ENCODE measurements around the gene CNNM2. TPM values are rescaled to one million over a fixed set of nuclear protein-coding genes. Genes with fewer than 3 reads are reported as not detected.
"Not testable (repeated sequence)": the region's sequence is repeated elsewhere in the genome, so short reads cannot be mapped to it uniquely, and the experiment has no call there.

The CNNM2 gene
- polyA plus RNA-seq, 1 donor, result 3.2 TPM

DNA sequence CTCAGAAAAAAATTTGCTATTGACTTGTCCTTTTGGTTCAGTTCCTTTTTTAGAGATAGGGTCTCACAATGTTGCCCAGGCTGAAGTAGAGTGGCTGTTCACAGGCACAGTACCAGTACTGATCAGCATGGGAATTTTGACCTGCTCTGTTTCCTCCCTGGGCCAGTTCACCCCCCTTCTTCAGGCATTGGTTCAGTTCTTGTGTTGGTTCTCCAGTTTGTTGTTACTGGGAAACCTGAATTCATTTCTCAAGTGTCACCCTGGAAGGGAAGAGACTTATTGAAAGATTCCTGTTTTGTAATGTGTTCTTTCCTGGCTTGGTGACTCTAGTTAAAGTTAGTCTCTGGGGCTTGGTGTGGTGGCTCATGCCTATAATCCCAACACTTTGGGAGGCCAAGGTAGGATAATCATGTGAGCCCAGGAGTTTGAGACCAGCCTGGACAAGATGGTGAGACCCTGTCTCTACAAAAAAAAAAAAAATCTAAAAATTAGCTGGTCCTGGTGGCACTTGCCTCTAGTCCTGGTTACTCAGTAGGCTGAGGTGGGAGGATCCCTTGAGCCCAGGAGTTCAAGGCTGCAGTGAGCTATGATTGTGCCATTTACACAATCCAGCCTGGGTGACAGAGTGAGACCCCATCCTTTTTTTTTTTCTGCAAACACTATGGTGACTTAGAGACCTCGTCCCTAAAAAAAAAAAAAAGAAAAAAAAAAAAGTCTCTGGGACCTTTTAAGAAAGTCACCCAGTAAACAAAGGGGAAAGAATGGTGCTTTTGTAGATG lies 52.7 kb downstream of the CNNM2 start:
- DNase-seq, result no peak

DNA sequence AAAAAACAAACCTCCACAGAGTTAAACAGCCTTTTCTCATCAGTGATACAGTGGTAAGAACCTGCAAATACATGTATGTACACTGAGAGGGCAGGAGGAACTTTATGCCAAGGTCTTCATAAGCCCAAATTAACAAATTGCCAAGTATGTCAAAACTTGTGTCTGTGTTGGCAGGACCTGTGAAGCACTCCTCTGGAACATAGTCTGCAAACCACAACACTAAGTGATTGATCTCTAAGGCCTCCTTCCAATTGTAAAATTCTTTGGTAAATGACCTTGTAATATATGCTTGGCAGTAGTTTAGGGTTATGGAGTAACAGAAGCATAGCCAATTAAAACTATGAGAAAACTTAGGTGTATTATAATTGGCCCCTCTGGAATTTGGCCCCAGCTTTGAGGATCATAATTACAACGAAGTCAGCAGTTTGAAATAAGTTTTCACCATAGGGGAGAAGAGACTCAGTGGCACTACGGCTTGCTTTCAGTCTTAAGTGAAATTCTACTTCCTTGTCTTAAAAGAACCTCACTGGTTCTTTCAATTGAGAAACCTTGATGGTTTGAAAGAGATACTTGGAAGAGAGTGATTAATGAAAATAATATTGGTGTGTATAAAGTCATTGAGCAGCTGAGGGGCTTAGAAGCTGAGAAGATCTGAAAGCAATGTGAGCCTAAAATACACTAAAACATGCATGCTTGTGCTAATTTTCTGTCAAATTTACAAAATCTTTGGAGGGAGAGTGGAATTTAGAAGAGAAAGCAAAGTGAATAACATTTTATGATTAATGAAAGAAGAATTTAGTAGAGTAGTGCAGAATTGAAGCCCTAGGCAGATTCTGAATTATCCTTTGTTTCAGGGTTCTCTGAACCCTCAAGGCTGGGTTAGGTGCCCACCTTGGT lies 57.6 kb downstream of the CNNM2 start:
- no peak for DNase-seq

DNA sequence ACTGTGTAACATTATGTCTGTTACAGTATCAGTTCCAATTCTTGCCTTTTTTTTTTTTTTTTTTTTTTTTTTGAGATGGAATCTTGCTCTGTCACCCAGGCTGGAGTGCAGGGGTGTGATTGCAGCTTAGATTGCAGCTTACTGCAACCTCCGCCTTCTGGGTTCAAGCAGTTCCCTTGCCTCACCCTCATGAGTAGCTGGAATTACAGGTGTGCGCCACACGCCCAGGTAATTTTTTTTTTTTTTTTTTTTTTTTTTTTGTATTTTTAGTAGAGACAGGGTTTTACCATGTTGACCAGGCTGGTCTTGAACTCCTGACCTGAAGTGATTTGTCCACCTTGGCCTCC lies 58.3 kb downstream of the CNNM2 start:
- DNase-seq, result not testable (repeated sequence)

DNA sequence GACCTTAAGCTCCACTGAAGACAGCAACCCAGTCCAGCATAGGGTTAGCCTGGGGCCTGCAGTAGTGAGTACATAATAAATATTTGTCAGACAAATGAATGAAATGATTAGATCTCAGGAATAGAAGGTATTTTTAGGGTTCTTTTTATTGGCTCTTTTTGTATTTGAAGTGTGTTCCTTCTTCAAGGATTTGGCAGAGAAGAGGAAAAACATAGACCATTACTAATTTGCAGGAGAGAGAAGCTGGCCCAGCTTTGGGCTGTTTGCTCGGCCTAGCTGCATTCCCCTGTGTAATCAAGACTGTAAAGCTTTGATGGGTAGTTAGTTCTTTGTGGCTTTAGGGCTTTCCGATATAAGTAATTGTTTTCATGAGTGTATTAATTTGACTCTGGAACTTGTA lies 64.2 kb downstream of the CNNM2 start:
- DNase-seq, result no peak

DNA sequence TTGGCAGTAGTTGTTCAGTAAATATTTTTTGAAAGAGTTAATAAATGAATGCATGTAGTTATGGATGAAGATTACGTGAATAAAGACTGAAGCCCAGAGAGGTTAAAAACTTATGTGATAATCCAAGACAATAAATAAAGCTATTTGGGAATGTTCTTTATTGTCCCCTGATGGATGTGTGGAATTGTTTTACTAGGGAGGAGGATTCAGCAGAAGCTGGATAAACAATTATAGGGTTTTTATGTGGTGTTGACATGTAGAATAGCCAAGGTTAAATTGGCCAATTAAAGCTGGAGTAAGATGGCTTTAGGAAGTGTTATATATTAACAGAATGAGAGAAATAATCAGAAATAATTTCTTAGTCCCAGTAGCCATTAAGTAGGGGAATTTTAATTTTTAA lies 66.0 kb downstream of the CNNM2 start:
- DNase-seq, result no peak

DNA sequence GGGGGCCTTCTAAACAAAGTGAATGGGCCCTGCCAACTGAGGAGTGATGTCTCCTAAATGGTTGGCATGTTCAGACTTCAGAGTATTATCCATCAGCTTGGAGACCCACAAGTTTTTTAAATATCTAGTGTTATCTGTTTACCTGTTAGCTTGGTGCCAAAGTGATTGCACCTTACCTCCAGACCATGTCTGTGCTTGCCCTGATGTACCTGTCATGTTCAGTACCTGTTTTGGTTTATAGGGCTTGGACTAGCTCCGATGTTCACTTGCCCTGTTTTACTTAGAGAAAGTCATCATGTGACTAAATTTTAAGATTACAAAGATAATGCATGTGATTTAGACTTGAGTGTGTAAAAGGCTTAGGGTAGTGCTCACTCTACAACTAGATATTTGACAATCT lies 67.7 kb downstream of the CNNM2 start:
- DNase-seq, result no peak

DNA sequence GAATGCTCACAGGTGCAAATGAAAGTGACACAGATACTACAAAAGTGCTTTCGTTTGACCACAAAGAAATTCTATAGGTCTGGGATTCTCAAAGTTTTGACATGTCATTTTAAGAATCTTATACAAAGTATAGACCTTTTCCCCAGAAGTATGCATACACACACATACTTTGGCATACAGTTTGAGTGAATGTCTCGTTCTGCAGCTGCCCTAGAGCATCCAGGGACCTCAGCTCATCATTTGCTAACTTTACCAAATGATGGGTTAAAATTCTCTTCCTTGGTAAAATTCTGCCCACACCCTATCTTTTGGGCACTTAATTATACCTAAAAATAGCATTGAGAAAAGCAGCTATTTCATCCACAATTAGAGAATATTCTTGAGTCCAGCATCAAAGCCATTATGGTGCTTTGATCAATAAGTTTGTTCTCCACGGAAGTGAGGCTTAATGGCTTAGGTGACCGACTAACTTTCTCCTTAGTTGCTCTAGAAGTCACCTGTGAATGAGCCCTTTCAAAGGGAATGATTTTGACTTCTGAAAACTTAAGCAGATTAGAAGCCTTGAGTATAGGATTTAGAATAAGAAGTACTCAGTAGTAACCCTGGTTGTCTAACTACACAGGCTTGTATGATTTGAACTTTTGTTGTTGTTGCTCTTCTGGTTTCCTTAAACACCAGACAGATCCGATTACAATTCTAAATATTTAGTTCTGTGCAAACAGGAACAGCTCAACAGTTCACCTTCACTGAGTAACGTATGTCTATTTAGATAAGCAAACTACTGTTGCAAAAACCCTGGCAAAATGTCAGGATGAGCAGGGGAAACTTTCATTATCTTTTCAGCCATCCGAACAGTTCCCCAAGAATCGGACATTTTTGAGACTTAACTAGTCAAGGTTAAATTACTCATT lies 70.6 kb downstream of the CNNM2 start:
- no peak for DNase-seq

DNA sequence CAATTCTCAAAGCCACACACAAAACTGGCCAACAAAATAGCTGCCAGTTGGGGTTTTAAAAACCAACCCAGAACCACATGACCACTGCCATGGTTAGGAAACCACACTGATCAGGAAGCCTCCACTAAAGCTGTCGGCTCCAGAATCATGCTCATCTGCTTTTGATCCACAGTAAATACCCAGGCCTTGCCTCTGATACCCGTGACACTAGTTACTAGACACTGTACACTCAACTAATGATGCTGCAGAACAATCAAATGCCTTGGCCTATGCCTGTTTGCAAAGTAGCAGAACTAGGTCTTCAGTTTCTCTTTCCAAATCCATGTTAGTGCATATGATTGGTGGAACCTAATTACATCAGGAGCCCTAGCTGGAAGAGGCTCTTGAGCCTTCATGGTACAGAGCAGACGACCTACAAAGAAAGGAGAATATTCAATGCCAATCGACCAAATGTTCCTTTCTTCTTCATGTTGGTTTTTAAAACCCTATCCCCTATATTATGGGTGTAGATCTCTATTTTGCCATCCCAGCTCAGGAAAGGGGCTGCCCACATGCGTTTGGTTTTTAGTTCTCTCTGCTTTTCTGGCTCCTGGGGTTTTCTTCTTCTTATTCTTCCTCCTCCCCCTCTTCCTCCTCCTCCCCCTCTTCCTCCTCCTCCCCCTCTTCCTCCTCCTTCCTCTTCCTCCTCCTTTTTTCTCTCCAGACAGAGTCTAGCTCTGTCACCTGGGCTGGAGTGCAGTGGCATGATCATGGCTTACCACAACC lies 76.6 kb downstream of the CNNM2 start:
- DNase-seq, result no peak

DNA sequence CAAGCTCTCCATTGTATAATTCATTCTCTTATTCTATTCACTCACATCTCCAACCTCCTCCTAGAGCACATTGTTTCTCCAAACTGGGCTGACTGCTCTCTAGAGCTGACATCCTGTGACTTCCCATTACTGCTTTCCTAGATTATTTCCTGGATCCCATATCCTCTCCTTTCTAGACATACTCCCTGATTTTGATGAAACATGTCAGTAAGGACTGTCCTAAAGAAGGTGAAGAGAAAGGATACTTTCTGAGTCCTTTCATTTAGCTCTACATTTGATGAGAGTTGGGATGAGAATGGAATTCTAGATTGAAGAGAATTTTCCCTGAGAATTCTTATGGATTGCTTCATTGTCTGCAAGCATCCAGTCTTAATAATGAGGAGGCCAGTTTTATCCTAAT lies 78.8 kb downstream of the CNNM2 start:
- DNase-seq, result no peak

DNA sequence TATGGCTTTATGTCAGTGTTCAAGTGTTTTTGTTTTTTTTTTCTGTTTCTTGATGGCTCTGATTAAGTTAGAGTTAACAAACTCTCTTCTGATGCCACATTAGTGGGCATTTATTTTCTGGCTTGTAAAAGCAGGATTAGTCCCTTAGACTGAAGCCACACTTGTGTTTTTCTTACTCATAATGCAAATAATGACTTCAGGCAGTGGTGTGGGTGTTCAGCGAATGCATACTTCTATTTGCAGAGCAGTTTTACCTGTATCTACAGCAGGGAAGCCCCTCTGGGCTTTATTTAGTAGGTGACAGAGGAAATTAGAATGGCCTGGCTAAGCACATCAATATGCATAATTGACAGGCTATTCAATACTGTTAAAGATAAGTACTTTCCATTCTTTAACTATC lies 79.9 kb downstream of the CNNM2 start:
- no peak for DNase-seq

DNA sequence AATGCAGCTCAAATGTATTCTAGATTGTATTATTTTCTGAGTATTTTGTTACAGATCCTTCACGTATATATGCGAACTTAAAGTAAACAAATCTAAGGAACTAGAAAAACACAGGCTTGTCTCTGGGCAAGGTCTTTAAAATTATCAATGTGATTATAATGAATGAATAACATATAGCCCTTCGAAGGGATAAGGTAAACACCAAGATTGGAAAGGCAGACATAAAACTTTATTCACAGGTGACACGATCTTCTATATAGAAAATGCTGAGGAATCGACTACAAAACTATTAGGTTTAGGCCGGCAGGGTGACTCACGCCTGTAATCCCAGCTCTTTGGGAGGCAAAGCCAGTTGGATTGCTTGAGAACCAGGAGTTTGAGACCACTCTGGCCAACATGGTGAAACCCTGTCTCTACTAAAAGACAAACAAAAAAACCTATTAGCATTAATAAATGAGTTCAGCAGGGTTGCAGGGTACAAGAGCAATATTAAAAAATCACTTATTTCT lies 80.4 kb downstream of the CNNM2 start:
- DNase-seq, result no peak

DNA sequence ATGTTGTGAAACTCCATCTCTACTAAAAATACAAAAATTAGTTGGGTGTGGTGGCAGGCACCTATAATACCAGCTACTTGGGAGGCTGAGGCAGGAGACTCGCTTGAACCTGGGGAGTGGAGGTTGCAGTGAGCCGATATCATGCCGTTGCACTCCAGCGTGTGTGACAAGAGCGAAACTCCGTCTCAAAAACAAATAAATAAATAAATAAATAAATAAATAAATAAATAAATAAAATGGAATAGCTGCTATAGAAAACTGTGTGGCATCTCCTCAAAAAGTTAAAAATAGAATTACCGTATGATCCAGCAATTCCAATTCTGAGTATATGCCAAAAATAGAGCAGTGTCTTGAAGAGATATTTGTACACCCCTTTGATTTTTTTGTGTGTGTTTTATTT lies 82.0 kb downstream of the CNNM2 start:
- not testable (repeated sequence) for DNase-seq

DNA sequence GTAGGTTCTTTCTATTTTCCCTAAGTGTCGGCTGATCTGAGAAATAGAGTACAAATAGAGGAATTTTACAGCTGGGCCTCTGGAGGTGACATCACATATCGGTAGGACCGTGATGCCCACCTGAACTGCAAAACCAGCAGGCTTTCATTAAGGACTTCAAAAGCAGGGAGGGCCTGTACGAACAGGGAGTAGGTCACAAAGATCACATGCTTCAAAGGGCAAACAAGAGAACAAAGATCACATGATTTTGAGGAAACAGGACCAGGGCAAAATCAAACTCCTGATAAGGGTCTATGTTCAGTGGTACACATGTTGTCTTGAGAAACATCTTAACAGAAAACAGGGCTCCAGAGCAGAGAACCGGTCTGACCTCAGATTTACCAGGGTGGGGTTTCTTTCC lies 88.9 kb downstream of the CNNM2 start:
- DNase-seq, result no peak

DNA sequence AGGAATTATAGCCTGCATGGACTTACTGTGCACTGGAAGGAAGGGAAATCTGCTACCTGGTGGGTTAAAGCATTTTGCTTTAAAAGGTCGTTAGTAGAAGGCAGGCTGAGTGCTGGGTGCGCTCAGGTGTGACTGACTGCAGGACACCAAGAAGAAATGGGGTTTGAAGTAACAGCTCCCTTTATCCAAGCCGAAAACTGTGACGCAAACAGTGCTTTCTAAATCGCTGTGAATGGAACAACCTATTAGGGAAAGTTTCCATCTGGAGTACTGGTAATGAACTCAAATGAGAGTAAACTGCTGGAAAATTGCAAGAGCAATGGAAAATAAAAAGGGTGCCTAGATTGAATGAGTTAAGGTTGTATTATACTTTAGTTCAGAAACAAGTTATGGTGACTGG lies 95.3 kb downstream of the CNNM2 start:
- peak; percentile 20 for DNase-seq

DNA sequence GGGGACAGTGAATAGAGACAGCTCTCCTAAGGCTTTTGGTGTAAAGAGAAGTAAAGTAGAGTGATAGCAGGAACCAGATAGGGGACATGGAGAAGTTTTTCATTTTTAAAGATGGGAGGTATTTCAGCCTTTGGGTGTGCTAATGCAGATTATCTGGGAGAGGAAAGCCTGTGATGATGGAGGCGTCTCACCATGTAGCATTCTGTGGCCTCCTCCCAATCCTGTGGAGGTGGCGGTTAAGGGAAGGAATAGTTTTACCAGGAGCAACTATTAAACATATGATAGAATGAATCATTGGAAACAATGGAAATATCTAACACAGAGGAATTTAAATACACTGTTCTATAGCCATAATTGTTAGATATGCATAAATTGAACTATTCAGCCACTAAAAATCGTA lies 101.3 kb downstream of the CNNM2 start:
- DNase-seq, result no peak

DNA sequence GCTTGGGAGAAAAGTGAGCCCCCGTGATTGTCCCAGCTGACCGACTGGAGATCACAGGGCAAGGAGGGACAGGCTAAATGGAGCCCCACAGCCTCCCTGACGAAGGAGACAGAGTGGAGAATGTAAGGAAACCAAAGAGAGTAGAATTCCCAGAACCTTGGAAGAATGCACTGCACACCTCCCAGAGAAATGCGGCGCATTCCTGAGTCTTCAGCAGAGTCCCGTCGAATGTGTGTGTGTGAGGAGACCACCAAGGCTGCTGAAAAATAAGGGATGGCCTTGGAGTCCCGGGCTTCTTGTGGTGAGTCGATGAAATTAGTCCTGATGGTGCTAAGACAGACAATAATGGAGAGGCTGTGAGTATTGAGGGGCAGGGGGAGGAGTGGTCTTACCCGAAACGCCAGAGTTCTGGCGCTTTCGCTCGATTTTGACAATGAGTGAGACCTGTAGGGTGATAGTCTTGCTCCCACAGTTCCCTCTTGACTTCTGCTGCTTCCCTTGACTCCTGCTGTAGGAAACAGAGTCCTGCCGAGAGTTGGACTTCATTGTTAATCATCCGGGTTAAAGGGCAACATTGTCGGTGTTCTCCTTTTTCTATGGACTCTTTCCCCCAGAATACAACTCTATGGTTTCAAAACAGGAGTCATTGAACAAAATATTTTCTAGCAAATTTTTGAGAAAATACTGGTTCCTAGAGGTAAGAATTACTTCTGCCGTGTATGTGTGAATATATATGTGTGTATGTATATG lies 103.2 kb downstream of the CNNM2 start:
- no peak for DNase-seq

DNA sequence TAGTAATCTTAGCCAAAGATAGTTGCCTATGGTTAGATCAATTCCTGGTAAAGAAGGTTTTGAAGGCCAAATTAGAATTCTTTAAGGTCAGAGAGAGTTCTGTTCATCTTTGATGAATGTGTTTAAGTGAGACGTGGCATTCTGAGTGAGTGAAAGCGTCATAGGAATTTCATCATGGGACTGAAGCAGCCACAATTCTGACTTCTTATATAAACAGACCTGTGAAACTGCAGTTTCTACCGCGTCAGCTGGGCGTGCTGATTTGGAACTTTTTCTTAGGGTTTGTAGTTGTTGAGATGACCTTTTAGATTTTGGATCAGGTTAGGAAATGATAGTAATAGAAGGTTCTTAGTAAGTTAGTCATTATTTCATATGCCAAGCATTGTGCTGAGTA lies 103.8 kb downstream of the CNNM2 start:
- DNase-seq, result no peak

DNA sequence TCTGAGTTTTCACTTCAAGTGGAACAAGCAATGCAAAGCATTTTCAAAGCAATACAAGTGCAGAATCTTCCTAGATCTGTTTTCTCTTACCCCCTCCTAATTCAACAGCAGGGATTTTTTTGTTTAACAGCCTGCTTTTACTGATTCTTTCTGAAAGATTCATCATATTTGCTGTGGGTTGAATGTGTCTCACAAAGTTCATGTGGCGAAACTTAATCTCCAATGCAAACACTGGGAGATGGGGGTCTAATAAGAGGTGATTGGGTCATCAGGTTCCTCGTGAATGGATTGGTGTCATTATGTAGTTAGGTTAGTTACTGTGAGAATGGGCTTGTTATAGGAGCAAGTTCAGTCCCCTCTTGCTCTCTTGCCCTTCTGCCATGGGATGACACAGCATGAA lies 107.6 kb downstream of the CNNM2 start:
- DNase-seq, result no peak

DNA sequence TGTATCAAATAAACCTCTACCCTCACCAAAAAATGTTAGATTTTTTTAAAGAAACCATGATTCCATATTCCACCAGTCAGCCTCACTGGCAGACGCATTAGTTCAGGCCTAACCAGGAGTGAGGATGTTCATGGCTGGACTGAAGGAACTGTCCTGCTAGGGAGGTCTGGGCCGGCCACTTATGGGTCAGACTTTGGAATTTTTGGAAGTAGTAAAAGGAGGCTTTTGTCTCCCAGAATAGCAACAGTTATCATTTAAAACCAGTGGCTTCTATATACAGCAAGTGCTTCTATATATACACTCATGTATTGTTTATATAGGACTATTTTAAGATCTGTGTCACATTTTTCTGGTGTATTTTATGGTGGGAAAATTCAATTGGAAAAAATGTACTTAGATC lies 120.5 kb downstream of the CNNM2 start:
- no peak for DNase-seq

DNA sequence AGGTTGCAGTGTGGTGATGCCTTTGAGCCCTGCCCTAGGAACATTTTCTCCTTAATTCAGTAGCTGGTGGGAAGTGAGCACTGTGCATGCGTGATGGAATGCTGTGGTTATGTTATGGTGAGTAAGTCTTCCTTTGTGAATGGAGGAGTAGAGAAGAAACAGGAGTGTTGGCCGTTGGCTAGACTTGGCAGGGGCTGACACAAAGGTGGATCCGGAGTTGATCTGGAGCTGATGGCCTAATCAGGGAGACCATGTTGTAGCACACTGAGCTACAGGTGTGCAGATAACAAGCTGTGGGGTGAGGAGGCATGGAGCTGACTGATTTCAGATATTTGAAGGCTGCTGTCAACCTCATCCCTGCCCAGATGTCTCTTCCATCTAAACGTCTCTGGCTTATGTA lies 122.3 kb downstream of the CNNM2 start:
- no peak for DNase-seq

DNA sequence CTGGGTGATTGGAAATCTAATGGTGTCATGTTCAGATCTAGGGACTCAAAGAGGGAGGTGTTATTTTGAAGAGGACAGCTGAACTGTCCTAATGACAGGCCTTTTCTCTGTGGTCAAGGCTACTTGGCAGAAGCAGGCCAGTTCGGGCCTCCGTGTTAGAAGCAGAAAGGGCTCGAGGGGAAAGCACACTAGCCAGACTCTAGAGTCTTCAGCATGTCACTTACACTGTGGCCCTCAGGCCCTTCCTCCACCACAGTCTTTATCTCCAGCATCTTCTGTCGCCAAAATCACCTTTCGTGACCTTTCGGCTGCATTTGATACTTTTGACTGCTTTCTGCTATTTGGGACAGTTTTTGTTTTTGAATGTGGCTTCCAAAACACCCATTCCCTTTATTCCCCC lies 123.3 kb downstream of the CNNM2 start:
- no peak for DNase-seq

All from hindlimb muscle (tissue), 1 donor.